GM12878 (cell line): ENCODE results near the gene TMTC1. TPM values are rescaled to one million over a fixed set of nuclear protein-coding genes. Genes with fewer than 3 reads are reported as not detected.

Experiments
- ATAC-seq: fragments of 200-7000 bp; cut with Tn5 transposase; 3 replicates; pipeline ENCODE4 v1.9.1; 2020; ENCODE audit warnings: mild to moderate bottlenecking, moderate library complexity
- BruUV-seq: library from RNA; stranded (reverse); fragments of 400-500 nt; replicated peaks from 2 replicates; lab custom pipeline; 2021; lab: Mats Ljungman, UMichigan
- CTCF ChIA-PET: fragments of 300-600 bp; sonication (Branson Sonifier 250); formaldehyde crosslinking; extraction: SDS; loops from one replicate; lab custom pipeline; 2021; ENCODE audit warnings: inconsistent platforms; lab: Yijun Ruan, JAX
- POLR2A ChIA-PET: fragments of 350-600 bp; formaldehyde crosslinking; extraction: SDS; loops from one replicate; lab custom pipeline; 2021; ENCODE audit warnings: inconsistent platforms; lab: Charles Lee
- RAD21 ChIA-PET: fragments of 300-600 bp; sonication (Branson Sonifier 250); formaldehyde crosslinking; loops from one replicate; lab custom pipeline; 2023; ENCODE audit warnings: antibody characterized with exemption; ENCODE audit not compliant: unreplicated experiment; lab: Charles Lee
- SMC1A ChIA-PET: fragments of 300-600 bp; sonication (Branson Sonifier 250); formaldehyde crosslinking; loops from one replicate; lab custom pipeline; 2023; ENCODE audit not compliant: unreplicated experiment, uncharacterized antibody; lab: Charles Lee
- DNase-seq: peaks from one replicate; pipeline ENCODE4 v3.0.0-alpha.2; 2011; ENCODE audit warnings: low read depth, low spot score
- FAIRE-seq: peaks from 3 replicates; lab custom pipeline; 2011; peaks lifted over from hg19 to GRCh38; lab: Jason Lieb, UNC
- H2AFZ ChIP-seq: 2 replicates; pipeline ENCODE4 v1.6.0; 2011; ENCODE audit warnings: low read depth, low read length, control low read depth; ENCODE audit not compliant: control insufficient read depth
- H3K27ac ChIP-seq: 2 replicates; pipeline ENCODE4 v1.5.1; 2011; ENCODE audit warnings: control low read depth; ENCODE audit not compliant: control insufficient read depth, insufficient read depth
- H3K27me3 ChIP-seq, 2 experiments: replicated peaks in 1 of 2; 2 replicates each; pipeline versions ENCODE4 v1.6.0 to v1.6.1; 2011; ENCODE audit warnings: low read length in 1 of 2; ENCODE audit not compliant: control insufficient read depth in 2 of 2, insufficient read depth in 2 of 2
- H3K36me3 ChIP-seq, 2 experiments: 2 replicates each; pipeline ENCODE4 v1.5.1; 2011; ENCODE audit warnings: low read length in 1 of 2; ENCODE audit not compliant: control insufficient read depth in 2 of 2, insufficient read depth in 2 of 2
- H3K4me1 ChIP-seq: 2 replicates; pipeline ENCODE4 v1.6.1; 2011; ENCODE audit warnings: mild to moderate bottlenecking, low read length, moderate library complexity, mixed read lengths; ENCODE audit not compliant: control insufficient read depth, insufficient read depth
- H3K4me2 ChIP-seq: 2 replicates; pipeline ENCODE4 v1.6.0; 2011; ENCODE audit warnings: control low read depth; ENCODE audit not compliant: control insufficient read depth, insufficient read depth
- H3K4me3 ChIP-seq: fragments of 200-600 bp; sonication (generic); 2 replicates; pipeline ENCODE4 v1.5.1; 2016
- H3K79me2 ChIP-seq: 2 replicates; pipeline ENCODE4 v1.6.0; 2011; ENCODE audit warnings: low read length; ENCODE audit not compliant: control insufficient read depth, insufficient read depth
- H3K9ac ChIP-seq: 2 replicates; pipeline ENCODE4 v1.8.0; 2011; ENCODE audit warnings: low read length, control low read depth, mixed read lengths; ENCODE audit not compliant: control insufficient read depth, insufficient read depth
- H3K9me3 ChIP-seq: replicated peaks from 3 replicates; pipeline ENCODE4 v1.5.1; 2011; ENCODE audit warnings: mild to moderate bottlenecking, low read length; ENCODE audit not compliant: control insufficient read depth, insufficient read depth
- H4K20me1 ChIP-seq: 2 replicates; pipeline ENCODE4 v1.6.0; 2011; ENCODE audit not compliant: control insufficient read depth, insufficient read depth
- ASH2L ChIP-seq: fragments of 300-600, 200-600 bp; sonication (generic); IDR thresholded peaks from 2 replicates; pipeline ENCODE4 v1.6.1; 2017; ENCODE audit warnings: low read depth, mild to moderate bottlenecking, borderline replicate concordance
- CBX3 ChIP-seq: fragments of 200-600 bp; sonication (generic); IDR thresholded peaks from 2 replicates; pipeline ENCODE4 v1.6.1; 2016; ENCODE audit warnings: low read depth, borderline replicate concordance
- NKRF ChIP-seq: fragments of 450-650 bp; conservative IDR thresholded peaks from 2 replicates; pipeline ENCODE4 v1.6.1; 2017; ENCODE audit warnings: mild to moderate bottlenecking, moderate library complexity
- SIN3A ChIP-seq: IDR thresholded peaks from 2 replicates; pipeline ENCODE4 v1.6.1; 2012; ENCODE audit warnings: low read depth, low read length, improper control_type of control experiment
- STAT1 ChIP-seq: fragments of 450-650 bp; conservative IDR thresholded peaks from 2 replicates; pipeline ENCODE4 v1.6.1; 2014; ENCODE audit warnings: antibody characterized with exemption, mild to moderate bottlenecking
- ZNF687 ChIP-seq: fragments of 450-650 bp; IDR thresholded peaks from 2 replicates; pipeline ENCODE4 v1.6.1; 2017; ENCODE audit warnings: mild to moderate bottlenecking, moderate library complexity
- WGBS: methylation state at CpG from one replicate; pipeline ENCODE4 v1.1.6; 2016; ENCODE audit warnings: low lambda C conversion rate; ENCODE audit not compliant: insufficient replicate concordance, insufficient coverage; ENCODE audit errors: missing lambda C conversion rate; 5-methylcytosine and 5-hydroxymethylcytosine counted together
- in situ Hi-C: fragments of 300-500 bp; cut with MboI; formaldehyde crosslinking; loops from 9 replicates; pipeline ENCODE4 v1.14.3; 2018; ENCODE audit warnings: mixed read lengths
- intact Hi-C: fragments of 100-400 bp; cut with micrococcal nuclease; formaldehyde crosslinking; loops from one replicate; pipeline ENCODE4 v1.14.2; 2022; ENCODE audit not compliant: unreplicated experiment
- polyA plus RNA-seq, 11 experiments: library from polyadenylated mRNA; depleted of rRNA in 4 of 11; unstranded in 6 of 11; stranded (reverse) in 5 of 11; fragments of >200 nt; fragmentation: Nextera tagmentation in 4 of 11; fragmentation: Illumina TruSeq in 1 of 11; extraction: Ambion mirVana in 4 of 11; extraction: Trizol in 1 of 11; gene quantifications; 1 replicate in 1 of 11; 2 replicates in 10 of 11; pipeline versions ENCODE4 v1.2.1 to v1.2.3, GENCODE V29; 2011 to 2016; ENCODE audit warnings: inconsistent platforms in 2 of 11, missing spikeins in 2 of 11, low read depth in 1 of 11
- total RNA-seq, 4 experiments: library from RNA; depleted of rRNA in 3 of 4; stranded (reverse); fragments of >200 nt in 3 of 4; fragmentation: Illumina TruSeq in 1 of 4; extraction: Trizol in 1 of 4; gene quantifications; 2 replicates each; pipeline versions ENCODE4 v1.2.1 to v1.2.3, GENCODE V29; 2013 to 2021
- TF ChIP-seq, protein P1 (sequence below): IDR thresholded peaks from 2 replicates; pipeline ENCODE4 v1.6.1; 2012; ENCODE audit warnings: improper control_type of control experiment, low read depth, low read length; ENCODE audit not compliant: insufficient replicate concordance
- TF ChIP-seq, protein P2 (sequence below): fragments of 450-650 bp; IDR thresholded peaks from 2 replicates; pipeline ENCODE4 v1.6.1; 2018; ENCODE audit warnings: mild to moderate bottlenecking, low read depth, moderate library complexity; ENCODE audit not compliant: partially characterized antibody

TMTC1 gene
- total and polyA plus RNA-seq, 10 of the 15 experiments (the other 5 are each of a cell fraction or from before 2014, with no cell fraction given), result 0.10 to 20.9 (median 0.57) TPM

GRCh38 chr12:29614694-29615325 lies 168.9 kb downstream of the TMTC1 start:
- RAD21 ChIA-PET, result interaction anchor here (0.6 kb wide), 2 partner anchors 60 to 77 kb away, joined by 4 read pairs; no protein-coding TSS in a partner anchor
- TF ChIP-seq, protein P1, sequence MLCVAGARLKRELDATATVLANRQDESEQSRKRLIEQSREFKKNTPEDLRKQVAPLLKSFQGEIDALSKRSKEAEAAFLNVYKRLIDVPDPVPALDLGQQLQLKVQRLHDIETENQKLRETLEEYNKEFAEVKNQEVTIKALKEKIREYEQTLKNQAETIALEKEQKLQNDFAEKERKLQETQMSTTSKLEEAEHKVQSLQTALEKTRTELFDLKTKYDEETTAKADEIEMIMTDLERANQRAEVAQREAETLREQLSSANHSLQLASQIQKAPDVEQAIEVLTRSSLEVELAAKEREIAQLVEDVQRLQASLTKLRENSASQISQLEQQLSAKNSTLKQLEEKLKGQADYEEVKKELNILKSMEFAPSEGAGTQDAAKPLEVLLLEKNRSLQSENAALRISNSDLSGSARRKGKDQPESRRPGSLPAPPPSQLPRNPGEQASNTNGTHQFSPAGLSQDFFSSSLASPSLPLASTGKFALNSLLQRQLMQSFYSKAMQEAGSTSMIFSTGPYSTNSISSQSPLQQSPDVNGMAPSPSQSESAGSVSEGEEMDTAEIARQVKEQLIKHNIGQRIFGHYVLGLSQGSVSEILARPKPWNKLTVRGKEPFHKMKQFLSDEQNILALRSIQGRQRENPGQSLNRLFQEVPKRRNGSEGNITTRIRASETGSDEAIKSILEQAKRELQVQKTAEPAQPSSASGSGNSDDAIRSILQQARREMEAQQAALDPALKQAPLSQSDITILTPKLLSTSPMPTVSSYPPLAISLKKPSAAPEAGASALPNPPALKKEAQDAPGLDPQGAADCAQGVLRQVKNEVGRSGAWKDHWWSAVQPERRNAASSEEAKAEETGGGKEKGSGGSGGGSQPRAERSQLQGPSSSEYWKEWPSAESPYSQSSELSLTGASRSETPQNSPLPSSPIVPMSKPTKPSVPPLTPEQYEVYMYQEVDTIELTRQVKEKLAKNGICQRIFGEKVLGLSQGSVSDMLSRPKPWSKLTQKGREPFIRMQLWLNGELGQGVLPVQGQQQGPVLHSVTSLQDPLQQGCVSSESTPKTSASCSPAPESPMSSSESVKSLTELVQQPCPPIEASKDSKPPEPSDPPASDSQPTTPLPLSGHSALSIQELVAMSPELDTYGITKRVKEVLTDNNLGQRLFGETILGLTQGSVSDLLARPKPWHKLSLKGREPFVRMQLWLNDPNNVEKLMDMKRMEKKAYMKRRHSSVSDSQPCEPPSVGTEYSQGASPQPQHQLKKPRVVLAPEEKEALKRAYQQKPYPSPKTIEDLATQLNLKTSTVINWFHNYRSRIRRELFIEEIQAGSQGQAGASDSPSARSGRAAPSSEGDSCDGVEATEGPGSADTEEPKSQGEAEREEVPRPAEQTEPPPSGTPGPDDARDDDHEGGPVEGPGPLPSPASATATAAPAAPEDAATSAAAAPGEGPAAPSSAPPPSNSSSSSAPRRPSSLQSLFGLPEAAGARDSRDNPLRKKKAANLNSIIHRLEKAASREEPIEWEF, result no peak
- no peak for TF ChIP-seq STAT1
- TF ChIP-seq ASH2L, result no peak
- TF ChIP-seq CBX3, result no peak
- no peak for TF ChIP-seq ZNF687
- no peak for TF ChIP-seq SIN3A
- no peak for TF ChIP-seq NKRF
- TF ChIP-seq, protein P2, sequence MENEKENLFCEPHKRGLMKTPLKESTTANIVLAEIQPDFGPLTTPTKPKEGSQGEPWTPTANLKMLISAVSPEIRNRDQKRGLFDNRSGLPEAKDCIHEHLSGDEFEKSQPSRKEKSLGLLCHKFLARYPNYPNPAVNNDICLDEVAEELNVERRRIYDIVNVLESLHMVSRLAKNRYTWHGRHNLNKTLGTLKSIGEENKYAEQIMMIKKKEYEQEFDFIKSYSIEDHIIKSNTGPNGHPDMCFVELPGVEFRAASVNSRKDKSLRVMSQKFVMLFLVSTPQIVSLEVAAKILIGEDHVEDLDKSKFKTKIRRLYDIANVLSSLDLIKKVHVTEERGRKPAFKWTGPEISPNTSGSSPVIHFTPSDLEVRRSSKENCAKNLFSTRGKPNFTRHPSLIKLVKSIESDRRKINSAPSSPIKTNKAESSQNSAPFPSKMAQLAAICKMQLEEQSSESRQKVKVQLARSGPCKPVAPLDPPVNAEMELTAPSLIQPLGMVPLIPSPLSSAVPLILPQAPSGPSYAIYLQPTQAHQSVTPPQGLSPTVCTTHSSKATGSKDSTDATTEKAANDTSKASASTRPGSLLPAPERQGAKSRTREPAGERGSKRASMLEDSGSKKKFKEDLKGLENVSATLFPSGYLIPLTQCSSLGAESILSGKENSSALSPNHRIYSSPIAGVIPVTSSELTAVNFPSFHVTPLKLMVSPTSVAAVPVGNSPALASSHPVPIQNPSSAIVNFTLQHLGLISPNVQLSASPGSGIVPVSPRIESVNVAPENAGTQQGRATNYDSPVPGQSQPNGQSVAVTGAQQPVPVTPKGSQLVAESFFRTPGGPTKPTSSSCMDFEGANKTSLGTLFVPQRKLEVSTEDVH, result no peak

More at GRCh38 chr12:29614694-29615325, 168.9 kb downstream of the TMTC1 start:
- Histone ChIP-seq H3K27ac (no peak overlapping the region), H3K36me3 (no peaks in the 10 kb centered on the region), H3K27me3 (no peaks in the 10 kb centered on the region), H3K9me3 (no peaks in the 10 kb centered on the region), H4K20me1 (no peaks in the 10 kb centered on the region), H3K4me1 (no peaks in the 10 kb centered on the region), H3K79me2 (no peaks in the 10 kb centered on the region), H3K9ac (no peak overlapping the region), H3K4me2 (no peak overlapping the region), H2AFZ (no peak overlapping the region), H3K4me3 (no peak overlapping the region)
- POLR2A ChIA-PET, result interaction anchor here (0.5 to 1.5 kb wide), 2 partner anchors 10 to 17 kb away, joined by 3 to 5 read pairs; no protein-coding TSS in a partner anchor
- ATAC-seq (no peak), DNase-seq (no peak), FAIRE-seq (no peak)
- intact Hi-C loops (no loop called here), in situ Hi-C loops (no loop called here)
- SMC1A ChIA-PET, result interaction anchor here (1.3 to 1.5 kb wide), 2 partner anchors 11 to 30 kb away, joined by 3 read pairs; no protein-coding TSS in a partner anchor
- CTCF ChIA-PET, result no interaction called here
- no TSS peak for BruUV-seq
- WGBS, result 2% methylated on average over 2 of the region's 2 CpGs
